Activated naive CD4-positive, alpha-beta T cell treated with anti-CD3 and anti-CD28 coated beads, Interleukin-2, amount 50 U/mL, for 16 hours (primary cell): ENCODE data around the gene CHADL.
A peak's percentile ranks its signal among the peaks of the same experiment; 100 is the strongest.
"Not testable (repeated sequence)": the region's sequence is repeated elsewhere in the genome, so short reads cannot be mapped to it uniquely, and the experiment has no call there.

Experiments used
- DNase-seq: peaks from one replicate; pipeline ENCODE4 v3.0.0-alpha.2; 2020

Gene CHADL

GRCh38 chr22:41240377-41241132 lies at the start of gene CHADL:
CHADL (minus strand) TSS chr22:41240931; CDS start chr22:41240881, 50 bp downstream.
- no peak for DNase-seq

DNA sequence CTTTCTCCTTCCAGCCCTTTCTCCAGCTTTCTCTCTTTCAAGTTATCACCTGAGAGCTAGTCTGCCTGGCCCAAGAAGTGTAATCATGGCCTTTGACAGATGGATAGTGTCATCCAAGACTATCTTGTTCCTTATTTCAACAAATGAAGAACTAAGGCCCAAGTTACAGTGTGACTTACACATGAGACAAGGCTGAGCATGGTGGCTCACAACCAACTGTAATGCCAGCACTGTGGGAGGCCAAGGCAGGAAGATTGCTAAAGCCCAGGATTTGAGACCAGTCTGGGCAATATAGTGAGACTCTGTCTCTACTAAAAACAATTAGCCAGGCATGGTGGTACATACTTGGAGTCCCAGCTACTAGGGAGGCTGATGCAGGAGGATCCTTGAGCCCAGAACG lies 48.9 kb upstream of the CHADL start:
- no peak for DNase-seq

DNA sequence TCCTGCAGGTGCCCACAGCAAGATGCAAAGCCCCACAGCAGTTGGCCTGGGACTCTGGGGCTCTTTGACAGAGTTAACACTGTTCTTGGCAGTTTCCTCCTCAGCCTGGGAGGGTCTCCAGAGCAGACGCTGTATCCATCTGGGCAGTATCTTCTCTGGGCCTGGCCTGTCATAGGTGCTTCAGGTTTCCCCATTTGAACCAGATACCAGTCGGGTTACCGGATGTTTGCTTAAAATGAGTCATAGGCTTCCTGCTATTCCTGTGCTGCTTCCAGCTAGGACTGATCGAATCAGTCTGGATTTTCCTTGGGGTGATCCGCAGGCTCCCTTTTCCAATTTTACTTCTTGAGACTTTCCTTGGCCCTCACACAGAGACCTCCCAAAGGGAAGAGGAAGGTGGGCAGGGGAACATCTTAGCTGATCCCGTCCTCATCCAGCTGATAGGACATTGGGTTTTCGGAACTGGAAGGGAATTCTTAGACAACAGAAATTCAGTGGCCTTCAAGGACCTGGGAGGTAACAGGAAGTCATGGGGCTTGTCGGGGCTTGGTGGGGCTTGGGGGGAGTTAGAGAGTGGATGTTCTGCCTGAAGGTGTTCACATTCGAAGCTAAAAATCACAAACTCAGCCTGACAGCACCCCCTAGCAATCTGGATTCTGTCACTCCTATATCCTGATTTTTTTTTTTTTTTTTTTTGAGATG lies 47.7 kb upstream of the CHADL start:
- no peak for DNase-seq

- peak; percentile 42 for DNase-seq
Measured at GRCh38 chr22:41286639-41287091, 45.9 kb upstream of the CHADL start.

DNA sequence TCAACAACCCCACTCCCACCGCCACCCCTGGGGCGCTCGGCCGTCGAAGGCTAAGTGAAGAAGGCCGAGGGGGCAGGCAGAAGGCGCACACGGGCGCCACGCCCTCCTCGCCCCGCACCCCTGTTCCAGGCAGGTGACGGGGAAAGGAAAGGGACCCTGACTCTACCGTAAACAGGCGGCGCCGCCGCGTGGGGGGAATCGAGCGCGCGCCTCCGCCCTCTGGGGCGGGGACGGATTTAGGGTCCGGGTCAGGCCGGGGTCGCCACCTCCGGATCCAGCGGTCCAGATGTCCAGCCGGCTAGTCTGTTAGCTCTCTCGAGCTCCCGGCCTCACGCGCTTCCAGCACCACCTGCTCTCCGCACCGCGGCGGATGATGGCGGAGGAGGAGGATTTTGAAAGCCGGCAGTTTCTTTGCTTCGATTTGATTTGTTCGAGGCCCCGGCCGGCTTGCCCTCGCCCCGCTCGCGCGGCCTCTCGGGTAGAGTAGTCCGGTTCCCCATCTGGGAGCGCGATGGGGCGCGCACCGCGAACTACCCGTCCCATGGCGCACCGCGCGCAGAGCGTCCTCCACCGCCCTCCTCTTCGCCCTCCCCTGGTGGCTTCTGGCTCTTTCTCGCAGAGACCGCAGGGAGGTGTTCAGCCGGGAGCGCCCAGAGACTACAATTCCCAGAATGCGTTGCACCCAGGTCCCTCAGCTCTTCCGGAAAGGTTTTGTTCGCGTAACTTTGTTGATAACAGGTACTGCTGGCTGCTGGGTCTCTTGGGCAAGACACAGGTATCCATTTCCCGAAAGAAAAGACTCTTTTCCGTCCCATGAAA lies 45.3 kb upstream of the CHADL start, which contains the start of gene RANGAP1:
Gene RANGAP1 (minus strand): TSS at position 368 of the 819 bp plus-strand sequence. CDS start 5,143 bp downstream, outside the sequence.
- peak; percentile 98 for DNase-seq

- DNase-seq, result peak; percentile 91
Measured at GRCh38 chr22:41285441-41285819, 44.7 kb upstream of the CHADL start.

GRCh38 chr22:41284465-41284864 lies 43.7 kb upstream of the CHADL start:
- no peak for DNase-seq

DNA sequence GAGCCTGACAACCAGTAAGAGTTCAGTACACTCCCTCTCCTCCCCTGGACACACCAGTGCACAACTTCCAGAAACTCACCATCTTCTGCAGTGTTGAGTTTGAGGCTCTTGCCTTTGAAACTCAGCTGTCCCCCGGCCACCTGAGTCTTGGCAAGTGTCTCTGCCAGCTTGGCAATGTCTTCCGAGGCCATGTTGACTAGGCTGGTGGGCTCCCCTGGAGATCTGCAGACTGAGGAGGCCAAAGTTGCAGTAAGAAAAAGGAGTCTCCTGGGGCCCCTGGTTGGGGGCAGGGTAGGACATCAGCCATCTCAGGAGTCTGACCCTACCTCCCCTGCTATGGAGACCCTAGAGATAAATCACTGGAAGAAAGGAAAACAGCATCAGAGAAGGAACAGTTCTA lies 40.1 kb upstream of the CHADL start:
- DNase-seq, result no peak

DNA sequence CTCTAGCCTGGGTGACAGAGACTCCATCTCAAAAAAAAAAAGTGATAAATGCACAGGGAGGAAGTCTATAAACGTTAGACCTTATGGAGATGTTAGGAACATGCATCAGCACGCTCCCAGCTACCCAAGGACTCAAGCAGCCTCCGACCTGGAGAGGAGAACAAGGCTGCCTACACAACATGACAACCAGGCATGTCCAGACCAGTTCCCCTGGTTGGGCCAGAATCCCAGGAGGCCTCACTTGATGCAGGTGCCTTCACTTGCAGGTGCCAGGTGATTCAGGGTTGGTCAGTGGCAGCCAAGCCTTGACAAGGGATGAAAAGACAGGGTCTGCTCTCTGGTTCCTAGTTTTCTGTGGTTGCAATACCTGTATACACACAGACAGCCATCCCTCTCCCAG lies 39.3 kb upstream of the CHADL start:
- DNase-seq, result no peak

- no peak for DNase-seq
Measured at GRCh38 chr22:41274856-41275255, 34.1 kb upstream of the CHADL start.

- DNase-seq, result no peak
Measured at GRCh38 chr22:41273128-41273527, 32.4 kb upstream of the CHADL start.

DNA sequence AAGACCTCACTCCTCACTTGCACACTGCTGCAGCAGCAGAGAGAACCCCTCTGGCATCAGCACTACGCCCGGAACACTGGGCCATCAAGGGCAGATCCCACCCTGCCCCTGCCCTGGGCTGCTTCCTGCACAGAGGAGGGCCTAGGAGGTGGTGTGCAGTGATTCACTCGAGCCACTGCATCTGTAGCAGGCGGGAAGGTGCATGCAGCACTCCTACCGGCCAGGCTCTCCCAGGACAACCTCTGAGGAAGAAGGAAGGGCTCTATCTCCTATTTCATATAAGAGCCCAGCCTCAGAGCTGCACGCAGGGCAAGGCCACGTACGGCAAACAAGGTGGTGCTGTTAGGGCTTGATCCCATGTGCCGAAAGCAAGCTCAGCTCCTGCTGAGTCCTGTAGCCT lies 31.1 kb upstream of the CHADL start:
- no peak for DNase-seq

DNA sequence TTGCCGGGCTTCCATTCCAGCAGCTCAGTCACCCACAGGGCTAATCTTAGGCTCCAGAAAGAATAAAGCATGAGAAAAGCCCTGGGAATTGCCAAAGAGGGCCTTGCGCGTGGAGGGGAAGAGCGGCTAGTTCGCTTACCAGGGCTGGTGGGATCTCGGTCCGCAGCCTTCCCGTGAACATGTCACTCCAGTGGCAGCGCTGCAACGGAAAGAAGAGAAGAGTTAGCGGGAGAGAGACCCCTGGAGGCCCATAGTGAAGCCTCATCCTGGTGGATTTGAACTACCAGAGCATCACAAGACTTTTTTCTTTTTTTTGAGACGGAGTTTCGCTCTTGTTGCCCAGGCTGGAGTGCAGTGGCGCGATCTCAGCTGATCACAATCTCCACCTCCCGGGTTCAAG lies 27.2 kb upstream of the CHADL start:
- no peak for DNase-seq

DNA sequence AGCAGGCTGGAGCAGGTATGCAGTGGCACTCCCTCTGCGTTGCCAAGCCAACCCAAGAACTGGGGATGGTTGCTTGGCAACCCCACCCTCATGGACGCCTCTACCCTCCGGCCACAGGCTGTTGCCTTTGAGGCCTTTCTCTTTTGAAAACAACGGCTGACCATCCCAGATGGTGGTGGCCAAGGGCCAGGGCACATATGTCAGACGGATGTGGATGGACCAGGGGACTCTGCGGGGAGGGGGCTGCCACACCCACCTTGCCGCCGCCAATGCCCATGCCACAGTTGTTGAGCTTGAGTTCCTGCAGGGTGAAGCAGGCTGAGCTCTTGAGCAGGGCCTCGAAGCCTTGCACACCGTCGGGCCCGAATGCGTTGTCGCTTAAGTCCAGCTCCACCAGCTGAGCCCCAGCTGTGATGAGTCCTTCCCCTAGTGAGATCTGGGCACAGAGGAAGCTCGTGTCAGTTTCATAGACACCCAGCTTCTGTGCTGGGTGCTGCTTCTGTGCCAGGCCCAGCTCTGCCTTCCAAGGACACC lies 23.7 kb upstream of the CHADL start:
- no peak for DNase-seq

GRCh38 chr22:41263704-41264103 lies 23.0 kb upstream of the CHADL start:
- no peak for DNase-seq

GRCh38 chr22:41262250-41262765 lies 21.6 kb upstream of the CHADL start:
- no peak for DNase-seq

- DNase-seq, result no peak
Measured at GRCh38 chr22:41261541-41262249, 21.0 kb upstream of the CHADL start.

DNA sequence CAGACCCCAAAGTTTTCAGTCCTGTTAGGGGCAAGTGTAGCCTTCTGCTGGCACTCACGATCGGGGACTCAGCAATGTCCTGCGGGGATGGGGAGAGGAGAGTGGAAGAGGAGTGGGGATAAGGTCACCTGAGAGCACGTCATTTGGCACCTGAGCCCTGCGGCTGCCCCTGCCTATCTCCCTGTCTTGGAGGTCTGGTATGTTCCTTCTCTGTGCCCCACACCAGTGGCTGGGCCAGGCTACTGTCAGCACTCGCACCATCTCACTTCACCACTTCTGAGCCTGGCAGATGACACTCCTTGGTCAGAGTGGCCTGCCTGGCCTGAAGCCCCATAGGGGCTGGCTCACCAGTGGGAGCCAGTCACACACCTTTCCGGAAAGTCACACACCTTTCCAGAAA lies 20.1 kb upstream of the CHADL start:
- no peak for DNase-seq

- DNase-seq, result not testable (repeated sequence)
Measured at GRCh38 chr22:41259756-41260155, 19.0 kb upstream of the CHADL start.

DNA sequence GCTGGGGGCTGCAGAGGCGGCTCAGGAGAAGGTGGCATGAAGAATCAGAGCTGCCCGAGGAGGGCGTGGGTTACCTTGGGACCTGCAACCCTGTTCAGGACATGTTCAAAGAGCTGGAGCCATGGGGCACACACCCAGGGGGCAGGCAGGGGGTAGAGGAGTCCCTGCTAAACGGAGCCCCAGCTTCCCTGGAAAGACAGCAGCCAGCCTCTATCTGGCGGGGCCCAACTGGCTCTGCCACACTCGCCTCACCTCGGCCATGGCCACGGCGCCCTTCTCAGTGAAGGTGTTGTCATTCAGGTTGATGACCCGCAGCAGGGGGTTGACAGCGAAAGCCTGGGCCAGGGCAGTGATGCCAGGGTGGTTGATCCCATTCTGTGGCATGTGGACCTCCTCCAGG lies 17.0 kb upstream of the CHADL start:
- no peak for DNase-seq

DNA sequence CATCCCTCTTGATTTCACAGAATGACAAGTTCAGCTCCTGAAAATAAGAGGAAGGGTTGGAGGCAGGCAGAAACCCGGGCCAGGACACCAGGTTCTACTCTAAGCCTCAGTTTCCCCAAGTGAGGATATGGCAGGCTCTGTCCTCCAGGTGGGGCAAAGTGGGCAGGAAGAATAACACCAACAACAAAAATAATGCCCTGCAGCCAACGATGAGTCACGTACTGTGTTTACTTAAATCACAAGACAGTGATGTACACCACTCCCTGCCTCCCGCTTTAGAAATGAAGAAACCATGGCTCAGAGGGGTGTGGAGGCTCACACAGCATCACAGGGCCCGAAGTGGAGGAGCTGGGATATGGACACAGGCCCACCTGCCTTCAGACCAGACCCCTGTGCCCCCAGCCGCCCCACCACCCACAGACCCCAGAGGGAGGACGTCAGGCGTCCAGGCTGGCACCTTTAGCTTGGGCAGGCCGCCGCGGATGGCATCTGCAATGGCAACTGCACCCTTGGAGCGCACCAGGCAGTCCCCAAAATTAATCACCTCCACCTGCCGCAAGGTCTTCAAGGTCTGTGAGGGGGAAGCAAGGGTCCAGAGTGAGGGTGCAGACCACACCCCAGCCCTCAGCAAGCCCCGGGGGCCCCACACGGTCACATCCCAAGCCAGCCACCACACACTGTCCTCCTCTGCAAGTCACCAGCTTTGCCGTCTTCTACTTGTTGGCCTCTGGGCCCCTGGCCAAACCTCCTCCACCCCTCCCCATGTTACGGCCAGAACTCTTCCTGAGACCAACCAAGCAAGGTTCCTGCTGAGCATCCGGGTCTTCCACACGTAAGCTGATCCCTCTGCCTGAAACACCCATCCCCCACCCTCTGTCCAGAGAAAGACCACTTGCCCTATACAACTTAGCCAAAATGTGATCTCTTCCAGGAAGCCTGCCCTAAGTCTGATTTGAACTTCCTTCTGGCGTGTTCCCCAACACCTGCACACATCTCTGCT lies 15.8 kb upstream of the CHADL start:
- DNase-seq, result no peak
